ENCODE results near the gene PARP3. TPM values are rescaled to one million over a fixed set of nuclear protein-coding genes. Genes with fewer than 3 reads are reported as not detected.
"Not testable (repeated sequence)": the region's sequence is repeated elsewhere in the genome, so short reads cannot be mapped to it uniquely, and the experiment has no call there.

The PARP3 gene
- total RNA-seq (2014; rRNA removed; shearing (Covaris generic)), result 22.5 and 31.4 TPM in 2 replicates
- polyA plus RNA-seq (2015; cell fraction: cytosol; rRNA removed), result 25.7 and 28.5 TPM in 2 replicates
- polyA plus RNA-seq (2015; cell fraction: nucleus; rRNA removed), result 93.9 and 99.6 TPM in 2 replicates

GRCh38 chr3:51941798-51942602 is at the start of gene PARP3, which contains the start of gene RRP9:
Gene PARP3, plus strand, starts transcription at chr3:51942363. Its CDS starts 993 bp downstream, at chr3:51943356.
Gene RRP9, minus strand, starts transcription at chr3:51941904. Its CDS starts 37 bp downstream, at chr3:51941867.
- peak; percentile 100 for DNase-seq (ENCODE audit: low read depth)

- DNase-seq (ENCODE audit: low read depth), result no peak
Observed at GRCh38 chr3:51894391-51894790, 47.8 kb upstream of the PARP3 start.

DNA sequence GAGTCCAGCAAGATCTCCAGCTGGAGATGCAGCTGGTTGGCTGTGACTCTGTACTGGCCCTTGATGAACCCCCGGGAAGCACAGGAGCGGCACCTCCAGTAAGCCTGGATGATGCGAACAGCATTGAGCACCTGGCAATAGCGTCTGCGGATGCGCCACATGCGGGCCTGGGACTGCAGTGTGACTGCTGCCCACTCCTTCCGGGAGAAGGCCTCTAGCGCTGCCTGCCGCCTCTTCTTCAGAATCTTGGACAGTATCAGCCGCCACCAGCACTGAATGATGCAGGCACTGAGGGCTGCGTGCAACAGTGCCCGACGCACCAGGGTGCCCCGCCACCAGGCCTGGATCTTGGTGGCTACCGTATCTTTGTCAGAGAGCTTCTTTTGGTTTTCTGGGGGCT is 47.2 kb upstream of the PARP3 start:
- no peak for DNase-seq (ENCODE audit: low read depth)

DNA sequence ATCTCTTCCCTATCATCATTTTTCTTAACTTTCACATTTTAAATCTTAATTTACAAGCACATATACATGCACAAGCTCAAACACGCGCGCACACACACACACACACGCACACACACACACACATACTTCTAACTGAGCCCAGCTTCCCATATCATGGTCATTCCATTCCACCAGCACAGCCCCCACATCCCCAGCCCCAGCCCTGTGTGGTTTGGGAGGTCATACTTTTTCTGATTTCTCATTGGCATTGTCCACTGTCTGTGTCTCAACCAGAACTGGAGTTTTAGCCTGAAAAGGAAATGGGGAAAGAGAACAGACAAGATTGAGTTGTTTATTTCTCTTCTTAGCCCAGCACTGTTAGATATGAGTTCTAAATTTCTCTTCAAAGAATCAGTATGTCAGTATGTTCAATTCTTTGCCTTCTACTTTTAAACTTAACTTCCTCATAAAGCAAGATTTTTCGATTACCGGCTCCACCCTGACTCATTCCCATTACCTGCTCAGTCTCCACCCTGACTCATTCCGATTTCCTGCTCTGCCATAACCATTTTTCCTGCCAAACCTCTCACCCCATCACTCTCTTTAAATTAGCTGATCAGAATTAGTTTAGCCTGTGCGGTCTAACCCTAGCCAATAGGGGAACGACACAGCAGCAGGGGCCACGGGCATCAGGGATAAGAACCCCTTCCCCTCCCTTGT is 45.4 kb upstream of the PARP3 start:
- DNase-seq (ENCODE audit: low read depth), result peak; percentile 81

- DNase-seq (ENCODE audit: low read depth), result no peak
Observed at GRCh38 chr3:51897391-51897790, 44.8 kb upstream of the PARP3 start.

DNA sequence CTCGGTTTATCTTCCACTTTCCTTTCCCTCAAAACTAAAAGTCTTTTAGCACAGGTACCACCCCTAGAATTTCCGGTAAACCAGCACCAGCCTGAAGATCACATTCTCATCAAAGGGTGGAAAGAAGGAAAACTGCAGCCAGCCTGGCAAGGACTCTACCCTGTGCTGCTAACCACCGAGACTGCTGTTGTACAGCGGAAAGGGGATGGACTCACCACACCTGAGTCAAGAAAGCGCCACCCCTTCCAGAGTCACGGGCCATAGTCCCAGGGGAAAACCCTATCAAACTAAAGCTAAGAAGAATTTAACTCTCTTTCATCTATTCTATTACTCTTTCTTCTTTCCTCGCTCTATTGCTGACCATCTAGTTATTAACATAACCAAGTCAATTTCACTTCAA is 42.1 kb upstream of the PARP3 start:
- not testable (repeated sequence) for DNase-seq (ENCODE audit: low read depth)

DNA sequence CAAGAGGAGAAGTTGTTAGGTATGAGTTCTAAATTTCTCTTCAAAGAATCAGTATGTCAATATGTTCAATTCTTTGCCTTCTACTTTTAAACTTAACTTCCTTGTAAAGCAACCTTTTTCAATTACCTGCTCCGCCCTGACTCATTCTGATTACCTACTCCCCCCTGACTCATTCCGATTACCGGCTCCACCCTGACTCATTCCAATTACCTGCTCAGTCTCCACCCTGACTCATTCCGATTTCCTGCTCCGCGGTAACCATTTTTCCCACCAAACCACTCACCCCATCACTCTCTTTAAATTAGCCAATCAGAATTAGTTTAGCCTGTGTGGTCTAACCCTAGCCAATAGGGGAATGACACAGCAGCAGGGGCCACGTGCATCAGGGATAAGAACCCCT is 39.8 kb upstream of the PARP3 start:
- peak; percentile 97 for DNase-seq (ENCODE audit: low read depth)

- DNase-seq (ENCODE audit: low read depth), result no peak
Observed at GRCh38 chr3:51904034-51904823, 37.9 kb upstream of the PARP3 start.

DNA sequence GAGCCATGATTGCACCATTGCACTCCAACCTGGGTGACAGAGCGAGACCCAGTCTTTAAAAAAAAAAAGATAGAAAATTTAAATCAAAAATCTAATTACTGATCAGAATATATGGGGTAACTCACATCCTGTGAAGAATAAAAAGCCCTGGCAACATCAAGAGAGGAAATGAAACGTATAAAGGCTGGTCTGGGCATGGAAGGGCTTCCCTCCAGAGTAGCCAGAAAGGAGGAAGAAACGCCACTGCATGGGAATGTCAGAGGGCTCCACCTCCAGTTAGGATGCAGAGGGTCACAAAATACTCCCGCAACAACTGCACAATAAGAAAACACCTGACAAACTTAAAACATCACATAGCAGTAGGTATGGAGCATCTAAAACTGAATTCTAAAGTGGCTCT is 34.1 kb upstream of the PARP3 start:
- DNase-seq (ENCODE audit: low read depth), result no peak

DNA sequence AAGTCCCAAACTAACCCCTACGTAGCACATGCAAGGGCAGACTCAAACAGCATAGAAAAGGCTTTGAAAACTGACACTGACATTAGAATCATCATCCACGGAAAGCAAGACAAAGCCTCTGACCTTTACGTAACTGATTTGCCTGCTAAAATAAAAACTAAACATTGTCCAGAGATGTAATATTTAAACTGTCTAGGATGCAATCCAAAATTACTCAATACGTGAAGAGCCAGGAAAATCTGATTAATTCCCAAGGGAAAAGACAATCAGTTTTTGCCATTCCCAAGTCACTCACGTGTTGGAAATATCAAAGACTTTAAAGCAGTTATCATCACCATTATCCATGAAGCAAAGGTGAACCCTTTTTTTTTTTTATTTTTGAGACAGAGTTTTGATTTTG is 25.7 kb upstream of the PARP3 start:
- no peak for DNase-seq (ENCODE audit: low read depth)

DNA sequence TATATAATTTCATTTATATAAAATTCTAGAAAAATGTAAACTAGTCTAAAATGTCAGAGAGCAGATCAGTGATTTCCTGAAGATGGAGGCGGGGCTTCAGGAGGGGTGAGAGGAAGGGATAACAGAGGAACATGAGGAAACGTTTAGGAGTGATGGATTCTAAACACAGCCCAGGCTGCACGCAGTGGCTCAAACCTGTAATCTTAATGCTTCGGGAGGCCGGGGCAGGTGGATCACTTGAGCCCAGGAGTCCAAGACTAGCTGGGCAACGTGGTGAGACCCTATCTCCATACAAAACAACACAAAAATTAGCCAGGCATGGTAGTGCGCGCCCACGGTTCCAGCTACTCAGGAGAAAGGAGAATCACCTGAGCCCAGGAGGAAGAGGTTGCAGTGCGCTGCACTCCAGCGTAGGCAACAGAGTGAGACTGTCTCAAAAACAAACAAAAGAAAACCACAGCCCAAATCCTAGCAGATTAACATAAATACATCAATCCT is 21.0 kb upstream of the PARP3 start:
- no peak for DNase-seq (ENCODE audit: low read depth)

- no peak for DNase-seq (ENCODE audit: low read depth)
Observed at GRCh38 chr3:51927061-51927977, 14.8 kb upstream of the PARP3 start.

- DNase-seq (ENCODE audit: low read depth), result no peak
Observed at GRCh38 chr3:51928438-51928837, 13.7 kb upstream of the PARP3 start.

- not testable (repeated sequence) for DNase-seq (ENCODE audit: low read depth)
Observed at GRCh38 chr3:51928981-51929380, 13.2 kb upstream of the PARP3 start.

GRCh38 chr3:51929420-51930003 is 12.7 kb upstream of the PARP3 start:
- DNase-seq (ENCODE audit: low read depth), result peak; percentile 12

- no peak for DNase-seq (ENCODE audit: low read depth)
Observed at GRCh38 chr3:51930439-51930838, 11.7 kb upstream of the PARP3 start.

DNA sequence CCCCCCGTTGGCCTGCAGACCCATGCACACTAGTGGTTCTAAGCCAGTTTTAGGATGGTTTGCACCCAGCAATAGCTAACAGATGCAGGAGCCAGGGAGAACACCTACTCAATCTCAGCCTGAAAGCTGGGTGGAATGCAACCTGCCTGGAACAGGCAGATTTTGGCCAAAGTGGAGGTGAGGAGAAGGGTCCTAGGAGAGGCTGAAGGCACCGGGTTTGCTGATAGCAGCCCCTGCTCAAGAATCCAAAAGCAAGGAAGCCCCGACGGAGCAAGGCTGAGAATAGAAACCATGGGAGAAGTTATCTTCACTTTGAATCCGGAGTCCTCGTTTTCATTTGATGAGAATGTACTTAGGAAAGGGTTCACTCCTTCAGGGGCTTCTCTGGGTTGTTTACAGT is 10.4 kb upstream of the PARP3 start:
- no peak for DNase-seq (ENCODE audit: low read depth)

DNA sequence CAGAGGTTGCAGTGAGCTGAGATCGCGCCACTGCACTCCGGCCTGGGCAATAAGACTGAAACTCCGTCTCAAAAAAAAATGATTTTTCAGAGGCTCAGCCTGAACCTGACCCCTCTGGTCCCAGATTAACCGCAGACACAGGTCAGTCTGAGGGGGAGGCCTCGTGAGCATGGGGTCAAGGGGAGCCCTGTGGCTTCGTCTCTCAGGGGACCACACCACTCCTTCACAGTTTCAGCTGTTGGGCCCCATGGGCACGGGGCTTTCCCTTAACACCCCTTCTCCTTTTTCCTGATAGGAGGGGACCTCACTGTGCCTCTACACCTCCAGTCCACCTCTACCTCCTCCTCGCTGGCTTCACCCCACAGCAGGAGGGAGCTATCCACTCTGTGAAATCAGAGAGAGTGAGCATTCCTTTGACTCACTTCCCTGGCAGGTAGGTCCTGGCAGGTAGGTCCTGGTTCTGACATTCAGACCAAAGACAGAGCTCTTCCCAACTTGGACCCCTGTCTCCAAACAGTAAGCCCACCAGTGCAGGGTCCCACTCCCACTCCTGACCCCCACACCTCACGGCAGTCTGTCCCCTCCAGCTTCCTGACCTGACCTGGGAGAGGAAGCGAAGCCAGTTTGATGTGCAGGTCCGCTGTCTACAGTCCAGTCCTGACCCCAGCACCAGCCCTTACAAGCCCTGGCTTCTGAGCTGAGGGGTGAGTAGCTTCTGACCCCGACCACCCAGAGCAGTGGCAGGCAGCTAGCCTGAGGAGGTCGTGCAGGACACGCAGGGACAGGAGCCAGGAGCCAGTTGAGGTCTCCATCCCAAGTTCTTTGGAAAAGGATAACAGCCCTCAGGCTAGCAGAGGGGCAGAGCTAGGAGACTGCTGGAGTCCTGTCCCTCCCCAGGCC is 9.4 kb upstream of the PARP3 start:
- DNase-seq (ENCODE audit: low read depth), result no peak
